Peyer's patch (tissue), 4 donors: ENCODE results near the gene BCAS3.

Source experiments
- CTCF ChIP-seq, 6 experiments: fragments of 450-650 bp in 4 of 6; fragments of 200-600 bp in 2 of 6; sonication (generic) in 1 of 6; IDR thresholded peaks; one replicate each; pipeline ENCODE4 v1.5.1; 2017 to 2019; ENCODE audit warnings: antibody characterized with exemption in 6 of 6, mild to moderate bottlenecking in 3 of 6, moderate library complexity in 1 of 6
- POLR2A ChIP-seq, 2 donors: fragments of 450-650 bp; IDR thresholded peaks; one replicate each; pipeline ENCODE4 v1.5.1; 2017; ENCODE audit warnings: antibody characterized with exemption in 2 of 2, mild to moderate bottlenecking in 2 of 2, moderate library complexity in 2 of 2

GRCh38 chr17:61400066-61400716, 722.5 kb downstream of the BCAS3 start:
- TF ChIP-seq CTCF (IDR thresholded peaks at IDR 0.05) (no peak), POLR2A (IDR thresholded peaks at IDR 0.05) (no peak)
